ENCODE data around the gene PMS2. TPM values are rescaled to one million over a fixed set of nuclear protein-coding genes. Genes with fewer than 3 reads are reported as not detected.

The PMS2 gene, protein sequence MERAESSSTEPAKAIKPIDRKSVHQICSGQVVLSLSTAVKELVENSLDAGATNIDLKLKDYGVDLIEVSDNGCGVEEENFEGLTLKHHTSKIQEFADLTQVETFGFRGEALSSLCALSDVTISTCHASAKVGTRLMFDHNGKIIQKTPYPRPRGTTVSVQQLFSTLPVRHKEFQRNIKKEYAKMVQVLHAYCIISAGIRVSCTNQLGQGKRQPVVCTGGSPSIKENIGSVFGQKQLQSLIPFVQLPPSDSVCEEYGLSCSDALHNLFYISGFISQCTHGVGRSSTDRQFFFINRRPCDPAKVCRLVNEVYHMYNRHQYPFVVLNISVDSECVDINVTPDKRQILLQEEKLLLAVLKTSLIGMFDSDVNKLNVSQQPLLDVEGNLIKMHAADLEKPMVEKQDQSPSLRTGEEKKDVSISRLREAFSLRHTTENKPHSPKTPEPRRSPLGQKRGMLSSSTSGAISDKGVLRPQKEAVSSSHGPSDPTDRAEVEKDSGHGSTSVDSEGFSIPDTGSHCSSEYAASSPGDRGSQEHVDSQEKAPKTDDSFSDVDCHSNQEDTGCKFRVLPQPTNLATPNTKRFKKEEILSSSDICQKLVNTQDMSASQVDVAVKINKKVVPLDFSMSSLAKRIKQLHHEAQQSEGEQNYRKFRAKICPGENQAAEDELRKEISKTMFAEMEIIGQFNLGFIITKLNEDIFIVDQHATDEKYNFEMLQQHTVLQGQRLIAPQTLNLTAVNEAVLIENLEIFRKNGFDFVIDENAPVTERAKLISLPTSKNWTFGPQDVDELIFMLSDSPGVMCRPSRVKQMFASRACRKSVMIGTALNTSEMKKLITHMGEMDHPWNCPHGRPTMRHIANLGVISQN
- total RNA-seq (2021) = 17.1 and 18.4 TPM in 2 replicates
- long read RNA-seq, transcript PMS2-201 (15 exons, 2,855 nt) = major isoform, 29 of 87 reads
- long read RNA-seq, transcript PMS2-209 (15 exons, 2,765 nt) = minor isoform, 8 of 87 reads
- long read RNA-seq, partial matches to known transcripts = 24 of 87 reads
- long read RNA-seq, other reads (novel, unspliced or antisense) = 23 of 87 reads

GRCh38 chr7:6008668-6009611, at the start of gene PMS2, which contains the start of gene AIMP2:
PMS2 (minus strand) TSS chr7:6009049; CDS start chr7:6009019, 30 bp downstream.
AIMP2 (plus strand) TSS chr7:6009272; CDS start chr7:6009364, 92 bp downstream.
- no peak within 1 kb of the TSS for H4K91ac ChIP-seq (ENCODE audit: insufficient read length, low read depth, low read length)
- peaks cover 20 to 36% (median 31%) of the 10 kb centered on the region in 3 experiments; a peak in 6 of 7 replicates for H3K36me3 Mint-ChIP-seq (ENCODE audit: insufficient read depth in 1 of 3, low read depth in 3 of 3)
- peaks cover 2% of the 10 kb centered on the region for H3K23me2 ChIP-seq (ENCODE audit: insufficient read length, low read depth, low read length, poor library complexity, severe bottlenecking)

More at GRCh38 chr7:6008668-6009611, at the start of gene PMS2, which contains the start of gene AIMP2:
- no peak within 1 kb of the TSS for H3K56ac ChIP-seq (ENCODE audit: insufficient read length, low read depth, low read length)
- H3K4me1 ChIP-seq (ENCODE audit: insufficient read depth, low read length) = no peaks in the 10 kb centered on the region
- H3K23ac ChIP-seq (ENCODE audit: insufficient read length, low read depth, low read length) = no peak within 1 kb of the TSS
- Mint-ChIP-seq H3K9me3 (no peaks in the 10 kb centered on the region), H3K4me3 (peak within 1 kb of the TSS; percentile 86 to 92), H3K4me1 (peaks cover 9 to 22% of the 10 kb centered on the region in 2 experiments), H3K27me3 (ENCODE audit: low read depth) (no peaks in the 10 kb centered on the region), H3K27ac (peak within 1 kb of the TSS; percentile 96 to 98 (median 96); a peak in 6 of 7 replicates)
- H2BK120ac ChIP-seq (ENCODE audit: low read depth, low read length, poor library complexity, severe bottlenecking) = no peak within 1 kb of the TSS
- no peak within 1 kb of the TSS for H2BK5ac ChIP-seq (ENCODE audit: insufficient read length, low read length)
- H4K8ac ChIP-seq (replicated peaks; ENCODE audit: insufficient read length, low read depth, low read length) = no peak within 1 kb of the TSS
- H2BK20ac ChIP-seq (ENCODE audit: low read depth, low read length, poor library complexity, severe bottlenecking) = no peak within 1 kb of the TSS
- H4K20me1 ChIP-seq (ENCODE audit: control insufficient read depth, insufficient read depth, insufficient read length) = peaks cover 2% of the 10 kb centered on the region
- no peak within 1 kb of the TSS for H3T11ph ChIP-seq (ENCODE audit: low read length)
- peak within 1 kb of the TSS; percentile 23 for H3K27ac ChIP-seq (ENCODE audit: insufficient read length, low read depth, low read length)
- H3K4me2 ChIP-seq (ENCODE audit: insufficient read depth, insufficient read length, low read length) = peak within 1 kb of the TSS; percentile 92
- peak; percentile 99 for DNase-seq
- WGBS (ENCODE audit: extremely low coverage, insufficient read length, low lambda C conversion rate) = no CpG with 5 or more reads among the region's 84 CpGs
- no peaks in the 10 kb centered on the region for H3K9me3 ChIP-seq (ENCODE audit: control insufficient read depth, low read depth, low read length)
- peak within 1 kb of the TSS; percentile 99 for H3K14ac ChIP-seq (ENCODE audit: insufficient read depth, low read length)
- no peak within 1 kb of the TSS for H2AK5ac ChIP-seq (ENCODE audit: insufficient read length, low read length)
- peaks cover 4% of the 10 kb centered on the region; the same call in 1 of the 2 replicates for H3K79me2 ChIP-seq (ENCODE audit: insufficient read depth, low read length)
- H3K79me1 ChIP-seq (ENCODE audit: insufficient read depth, low read depth, low read length, poor library complexity, severe bottlenecking) = peaks cover 11% of the 10 kb centered on the region
- peak within 1 kb of the TSS; percentile 91 for H3K9ac ChIP-seq (ENCODE audit: extremely low read depth, insufficient read length, low read length)
- H2BK12ac ChIP-seq (ENCODE audit: insufficient read length, low read depth, low read length) = no peak within 1 kb of the TSS
- H3K27me3 ChIP-seq (ENCODE audit: insufficient read depth, low read length) = no peaks in the 10 kb centered on the region
- TF ChIP-seq CTCF (conservative IDR thresholded peaks at IDR 0.05) = no peak
- no peak within 1 kb of the TSS for H2AFZ ChIP-seq (ENCODE audit: low read length)
- peak within 1 kb of the TSS; percentile 41 for H4K5ac ChIP-seq (ENCODE audit: insufficient read length, low read depth, low read length)
- peak within 1 kb of the TSS; percentile 96 for H3K18ac ChIP-seq (ENCODE audit: insufficient read length, low read depth, low read length)
- no peak within 1 kb of the TSS for H2BK15ac ChIP-seq (ENCODE audit: low read depth, low read length)
- no peak within 1 kb of the TSS; the same call in 1 of the 2 replicates for H3K4ac ChIP-seq (ENCODE audit: low read depth, low read length)
